ENCODE results near the gene BAHCC1.

BAHCC1 gene

DNA sequence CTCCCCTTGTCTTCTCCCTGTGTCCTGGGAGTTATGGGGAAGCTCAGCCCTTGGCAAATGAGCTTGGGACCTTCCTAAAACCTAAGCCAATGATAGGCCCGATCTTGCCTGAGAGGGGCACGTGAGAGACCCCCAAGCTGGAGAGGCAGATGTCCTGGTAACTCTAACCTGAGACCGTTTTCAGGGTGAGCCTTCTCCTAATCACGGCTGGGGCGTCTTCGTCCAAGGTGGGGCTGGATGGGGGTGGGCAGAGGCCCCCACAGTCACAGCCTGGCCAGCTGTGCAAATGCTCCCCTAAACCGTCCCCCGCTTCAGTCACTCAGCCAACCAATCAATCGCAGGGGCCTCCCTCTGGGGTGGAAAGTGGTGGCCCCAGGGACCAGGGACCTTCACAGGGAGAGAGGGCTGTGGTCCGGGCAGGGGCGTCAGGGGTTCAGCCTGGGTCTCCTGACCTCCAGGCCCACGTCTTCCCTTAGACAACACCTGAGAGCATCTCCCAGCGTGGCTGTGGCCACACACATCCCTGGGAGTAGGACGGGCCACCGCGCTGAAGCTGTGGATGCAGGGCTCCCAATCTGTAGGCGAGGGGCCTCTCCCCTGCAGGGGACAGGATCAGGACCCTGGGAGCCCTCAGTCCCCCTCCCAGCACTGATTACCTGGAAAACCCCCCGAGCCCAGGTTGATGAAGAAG, 86.7 kb downstream of the BAHCC1 start:
- Histone ChIP-seq H4K12ac (ENCODE audit: low read depth, low read length) (no peak overlapping the region), H3K18ac (ENCODE audit: low read length) (no peak overlapping the region), H3K79me1 (ENCODE audit: low read length) (no peaks in the 10 kb centered on the region), H3K27me3 (ENCODE audit: insufficient read depth, low read length) (peaks cover 25% of the 10 kb centered on the region), H3K4me1 (ENCODE audit: control insufficient read depth in 1 of 2, insufficient read depth in 2 of 2, low read length in 2 of 2) (peaks cover 4 to 9% of the 10 kb centered on the region in 2 experiments), H3K14ac (ENCODE audit: low read length) (no peak overlapping the region), H2BK5ac (ENCODE audit: low read depth, low read length, poor library complexity) (no peak overlapping the region), H3K27ac (ENCODE audit: low read depth, low read length) (no peak overlapping the region), H3K9ac (ENCODE audit: low read length) (no peak overlapping the region), H3K4me3 (ENCODE audit: low read depth, low read length) (no peak overlapping the region), H2BK120ac (ENCODE audit: insufficient read depth, low read length, poor library complexity) (no peak overlapping the region), H4K8ac (ENCODE audit: low read depth, low read length) (no peak overlapping the region), H2BK12ac (ENCODE audit: low read length) (no peak overlapping the region), H3K23ac (ENCODE audit: low read length) (no peak overlapping the region), H2AK5ac (ENCODE audit: low read length) (no peak overlapping the region), H3K4me2 (ENCODE audit: low read length) (peak overlapping the region; percentile 38), H2AFZ (ENCODE audit: insufficient read depth, low read length, poor library complexity) (no peak overlapping the region), H3K36me3 (ENCODE audit: control insufficient read depth in 1 of 2, insufficient read depth in 2 of 2, low read length in 2 of 2) (no peaks in the 10 kb centered on the region), H3K4ac (ENCODE audit: low read depth, low read length) (no peak overlapping the region), H3K79me2 (ENCODE audit: control insufficient read depth, insufficient read depth, low read length, poor library complexity) (peaks cover 1% of the 10 kb centered on the region), H3K9me3 (ENCODE audit: insufficient read depth, low read depth, low read length) (peaks cover 15% of the 10 kb centered on the region), H4K91ac (ENCODE audit: low read depth, low read length) (no peak overlapping the region)
- no CpG with 5 or more reads among the region's 18 CpGs for WGBS (ENCODE audit: extremely low coverage, insufficient coverage, insufficient read length)
- no peak for DNase-seq

DNA sequence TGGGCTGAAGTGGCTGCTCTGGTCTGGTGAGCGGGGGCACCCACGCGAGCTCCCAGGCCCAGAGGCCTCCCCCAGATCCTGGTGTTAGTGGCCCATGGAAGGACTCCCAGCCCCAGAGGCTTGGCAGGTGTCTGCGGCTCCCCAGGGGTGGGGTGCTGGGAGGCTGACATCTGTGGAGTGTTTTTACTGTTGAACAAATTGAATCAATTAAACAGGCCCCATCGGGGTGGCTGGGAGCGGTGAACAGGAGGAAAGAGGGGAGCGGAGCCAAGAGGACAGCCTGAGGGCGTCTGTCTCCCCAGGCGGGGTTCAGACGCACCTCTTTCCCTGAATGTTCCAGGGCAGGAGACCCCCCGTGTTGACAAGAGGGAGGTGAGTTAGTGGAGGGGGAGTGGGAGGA, 87.4 kb downstream of the BAHCC1 start:
- no peak overlapping the region for H4K91ac ChIP-seq (ENCODE audit: low read depth, low read length)

GRCh38 chr17:81483085-81483861, 88.0 kb downstream of the BAHCC1 start:
- H3K23ac ChIP-seq (ENCODE audit: low read length), result no peak overlapping the region
- H3K79me1 ChIP-seq (ENCODE audit: low read length), result peaks cover 7% of the 10 kb centered on the region
- H2AK5ac ChIP-seq (ENCODE audit: low read length), result no peak overlapping the region
- no peak overlapping the region for H4K12ac ChIP-seq (ENCODE audit: low read depth, low read length)
- no peak overlapping the region for H4K91ac ChIP-seq (ENCODE audit: low read depth, low read length)
- H3K36me3 ChIP-seq (ENCODE audit: control insufficient read depth in 1 of 2, insufficient read depth in 2 of 2, low read length in 2 of 2), result no peaks in the 10 kb centered on the region
- WGBS (ENCODE audit: extremely low coverage, insufficient coverage, insufficient read length), result no CpG with 5 or more reads among the region's 29 CpGs
- peak overlapping the region; percentile 96 for H3K4me2 ChIP-seq (ENCODE audit: low read length)
- H3K9ac ChIP-seq (ENCODE audit: low read length), result no peak overlapping the region
- H3K14ac ChIP-seq (ENCODE audit: low read length), result no peak overlapping the region
- no peak overlapping the region for H2BK120ac ChIP-seq (ENCODE audit: insufficient read depth, low read length, poor library complexity)
- no peak overlapping the region for H2BK5ac ChIP-seq (ENCODE audit: low read depth, low read length, poor library complexity)
- no peak for DNase-seq
- H3K4me1 ChIP-seq (ENCODE audit: control insufficient read depth in 1 of 2, insufficient read depth in 2 of 2, low read length in 2 of 2), result peaks cover 11 to 18% of the 10 kb centered on the region in 2 experiments
- no peak overlapping the region for H2BK12ac ChIP-seq (ENCODE audit: low read length)
- peaks cover 5% of the 10 kb centered on the region for H3K79me2 ChIP-seq (ENCODE audit: control insufficient read depth, insufficient read depth, low read length, poor library complexity)
- H3K4me3 ChIP-seq (ENCODE audit: low read depth, low read length), result no peak overlapping the region
- H4K8ac ChIP-seq (ENCODE audit: low read depth, low read length), result no peak overlapping the region
- H3K27me3 ChIP-seq (ENCODE audit: insufficient read depth, low read length), result peaks cover 25% of the 10 kb centered on the region
- no peak overlapping the region for H3K18ac ChIP-seq (ENCODE audit: low read length)
- no peak overlapping the region for H3K27ac ChIP-seq (ENCODE audit: low read depth, low read length)
- H2AFZ ChIP-seq (ENCODE audit: insufficient read depth, low read length, poor library complexity), result no peak overlapping the region
- no peak overlapping the region for H3K4ac ChIP-seq (ENCODE audit: low read depth, low read length)
- H3K9me3 ChIP-seq (ENCODE audit: insufficient read depth, low read depth, low read length), result peaks cover 17% of the 10 kb centered on the region

More for the DNA sequence above, 87.4 kb downstream of the BAHCC1 start:
- Histone ChIP-seq H3K9me3 (ENCODE audit: insufficient read depth, low read depth, low read length) (peaks cover 17% of the 10 kb centered on the region), H2BK12ac (ENCODE audit: low read length) (no peak overlapping the region), H2BK5ac (ENCODE audit: low read depth, low read length, poor library complexity) (no peak overlapping the region), H2AFZ (ENCODE audit: insufficient read depth, low read length, poor library complexity) (no peak overlapping the region), H3K4me1 (ENCODE audit: control insufficient read depth in 1 of 2, insufficient read depth in 2 of 2, low read length in 2 of 2) (peaks cover 8 to 13% of the 10 kb centered on the region in 2 experiments), H3K18ac (ENCODE audit: low read length) (no peak overlapping the region), H3K14ac (ENCODE audit: low read length) (no peak overlapping the region), H3K36me3 (ENCODE audit: control insufficient read depth in 1 of 2, insufficient read depth in 2 of 2, low read length in 2 of 2) (no peaks in the 10 kb centered on the region), H4K12ac (ENCODE audit: low read depth, low read length) (no peak overlapping the region), H2AK5ac (ENCODE audit: low read length) (no peak overlapping the region), H3K4ac (ENCODE audit: low read depth, low read length) (no peak overlapping the region), H3K4me3 (ENCODE audit: low read depth, low read length) (no peak overlapping the region), H3K9ac (ENCODE audit: low read length) (no peak overlapping the region), H3K79me2 (ENCODE audit: control insufficient read depth, insufficient read depth, low read length, poor library complexity) (peaks cover 4% of the 10 kb centered on the region), H3K27me3 (ENCODE audit: insufficient read depth, low read length) (peaks cover 25% of the 10 kb centered on the region), H4K8ac (ENCODE audit: low read depth, low read length) (no peak overlapping the region), H3K27ac (ENCODE audit: low read depth, low read length) (no peak overlapping the region), H3K4me2 (ENCODE audit: low read length) (no peak overlapping the region), H2BK120ac (ENCODE audit: insufficient read depth, low read length, poor library complexity) (no peak overlapping the region), H3K79me1 (ENCODE audit: low read length) (peaks cover 3% of the 10 kb centered on the region), H3K23ac (ENCODE audit: low read length) (no peak overlapping the region)
- no peak for DNase-seq
- WGBS (ENCODE audit: extremely low coverage, insufficient coverage, insufficient read length), result no CpG with 5 or more reads among the region's 11 CpGs

DNA sequence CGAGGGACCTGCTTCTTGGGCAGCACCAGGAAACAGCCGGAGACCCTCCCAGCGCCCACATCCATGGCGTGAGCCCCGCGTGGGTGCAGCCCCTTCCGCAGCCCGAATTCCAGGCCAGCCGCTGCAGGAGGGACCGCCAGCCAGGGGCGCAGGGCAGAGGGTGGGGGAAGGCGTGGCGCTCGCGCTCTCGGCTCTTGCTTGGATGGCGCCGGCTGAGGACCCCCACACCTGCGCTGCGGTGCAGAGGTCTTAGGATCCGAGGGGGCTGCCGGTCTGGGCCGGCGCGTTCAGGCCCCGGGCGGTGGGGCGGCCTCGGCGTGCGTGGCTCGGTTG, 88.6 kb downstream of the BAHCC1 start:
- peaks cover 7% of the 10 kb centered on the region for H3K79me1 ChIP-seq (ENCODE audit: low read length)
- no peak overlapping the region for H2AK5ac ChIP-seq (ENCODE audit: low read length)
- peaks cover 17% of the 10 kb centered on the region for H3K9me3 ChIP-seq (ENCODE audit: insufficient read depth, low read depth, low read length)
- H3K27me3 ChIP-seq (ENCODE audit: insufficient read depth, low read length), result peaks cover 25% of the 10 kb centered on the region
- H3K9ac ChIP-seq (ENCODE audit: low read length), result peak overlapping the region; percentile 63
- peaks cover 5% of the 10 kb centered on the region for H3K79me2 ChIP-seq (ENCODE audit: control insufficient read depth, insufficient read depth, low read length, poor library complexity)
- peak overlapping the region; percentile 38 for H2BK120ac ChIP-seq (ENCODE audit: insufficient read depth, low read length, poor library complexity)
- no peak overlapping the region for H2BK12ac ChIP-seq (ENCODE audit: low read length)
- no peaks in the 10 kb centered on the region for H3K36me3 ChIP-seq (ENCODE audit: control insufficient read depth in 1 of 2, insufficient read depth in 2 of 2, low read length in 2 of 2)
- H4K91ac ChIP-seq (ENCODE audit: low read depth, low read length), result no peak overlapping the region
- peak overlapping the region; percentile 13 for H3K18ac ChIP-seq (ENCODE audit: low read length)
- WGBS (ENCODE audit: extremely low coverage, insufficient coverage, insufficient read length), result no CpG with 5 or more reads among the region's 32 CpGs
- H3K27ac ChIP-seq (ENCODE audit: low read depth, low read length), result no peak overlapping the region
- peak overlapping the region; percentile 34 for H4K8ac ChIP-seq (ENCODE audit: low read depth, low read length)
- peak overlapping the region; percentile 66 for H4K12ac ChIP-seq (ENCODE audit: low read depth, low read length)
- peak overlapping the region; percentile 61 for H3K4me3 ChIP-seq (ENCODE audit: low read depth, low read length)
- no peak for DNase-seq
- H3K23ac ChIP-seq (ENCODE audit: low read length), result no peak overlapping the region
- no peak overlapping the region for H3K4ac ChIP-seq (ENCODE audit: low read depth, low read length)
- peak overlapping the region; percentile 62 for H2AFZ ChIP-seq (ENCODE audit: insufficient read depth, low read length, poor library complexity)
- H3K14ac ChIP-seq (ENCODE audit: low read length), result no peak overlapping the region
- H3K4me2 ChIP-seq (ENCODE audit: low read length), result peak overlapping the region; percentile 96
- peaks cover 11 to 20% of the 10 kb centered on the region in 2 experiments for H3K4me1 ChIP-seq (ENCODE audit: control insufficient read depth in 1 of 2, insufficient read depth in 2 of 2, low read length in 2 of 2)
- no peak overlapping the region for H2BK5ac ChIP-seq (ENCODE audit: low read depth, low read length, poor library complexity)

Data from trophoblast cell (in vitro differentiated cells and primary cell).